ENCODE data around the gene DLK1. TPM values are rescaled to one million over a fixed set of nuclear protein-coding genes. Genes with fewer than 3 reads are reported as not detected.

DLK1 gene
- total RNA-seq, 1 experiment from 2014 or later = 3.3 TPM

GRCh38 chr14:100698066-100698465 lies 28.6 kb upstream of the DLK1 start (continued):
- TF ChIP-seq SMAD3 (CRISPR knock-in tag; IDR thresholded peaks at IDR 0.05; ENCODE audit: borderline replicate concordance) (no peak), KAT7 (CRISPR knock-in tag; IDR thresholded peaks at IDR 0.05; ENCODE audit: borderline replicate concordance) (no peak), FOXK1 (CRISPR knock-in tag; IDR thresholded peaks at IDR 0.05) (no peak), ZNF219 (CRISPR knock-in tag; IDR thresholded peaks at IDR 0.05; ENCODE audit: borderline replicate concordance) (no peak), SP1 (CRISPR knock-in tag; conservative IDR thresholded peaks at IDR 0.05) (no peak), ZNF423 (CRISPR knock-in tag; IDR thresholded peaks at IDR 0.05) (no peak), ZSCAN18 (CRISPR knock-in tag; IDR thresholded peaks at IDR 0.05) (no peak)

GRCh38 chr14:100698666-100699448 lies 27.8 kb upstream of the DLK1 start:
- Mint-ChIP-seq H3K27ac (no peak overlapping the region), H3K9me3 (no peaks in the 10 kb centered on the region), H3K4me3 (no peak overlapping the region), H3K36me3 (no peaks in the 10 kb centered on the region), H3K27me3 (ENCODE audit: low read depth) (no peaks in the 10 kb centered on the region), H3K4me1 (no peaks in the 10 kb centered on the region; the same call in 1 of the 2 replicates)
- DNase-seq (ENCODE audit: low spot score) (no peak), ATAC-seq (no peak)
- CTCF ChIA-PET = interaction anchor here (0.6 to 1.3 kb wide), 5 partner anchors 10 to 1132 kb away, joined by 3 to 7 read pairs (median 4); no protein-coding TSS in a partner anchor
- TF ChIP-seq IRF2 (CRISPR knock-in tag; IDR thresholded peaks at IDR 0.05; ENCODE audit: borderline replicate concordance, low read depth) (no peak), GABPB1 (CRISPR knock-in tag; IDR thresholded peaks at IDR 0.05) (no peak), AFF4 (CRISPR knock-in tag; IDR thresholded peaks at IDR 0.05; ENCODE audit: borderline replicate concordance) (no peak), ZSCAN18 (CRISPR knock-in tag; IDR thresholded peaks at IDR 0.05) (no peak), NFATC4 (CRISPR knock-in tag; IDR thresholded peaks at IDR 0.05) (no peak), SMAD4 (CRISPR knock-in tag; IDR thresholded peaks at IDR 0.05) (no peak)
- POLR2A ChIA-PET = interaction anchor here (0.6 kb wide), 1 partner anchor 135 kb away, joined by 3 read pairs; no protein-coding TSS in a partner anchor

GRCh38 chr14:100701314-100701713 lies 25.4 kb upstream of the DLK1 start:
- ChIA-PET POLR2A (no interaction called here), CTCF (interaction anchor here (1.0 to 1.3 kb wide), 4 partner anchors 9 to 203 kb away, joined by 3 to 6 read pairs (median 3); no protein-coding TSS in a partner anchor)
- Mint-ChIP-seq H3K4me1 (no peaks in the 10 kb centered on the region), H3K27ac (no peak overlapping the region), H3K36me3 (no peaks in the 10 kb centered on the region), H3K9me3 (no peaks in the 10 kb centered on the region), H3K27me3 (ENCODE audit: low read depth) (peaks cover 2% of the 10 kb centered on the region; the same call in 1 of the 2 replicates), H3K4me3 (no peak overlapping the region)
- DNase-seq (ENCODE audit: low spot score) (no peak), ATAC-seq (no peak)
- TF ChIP-seq PRRX2 (CRISPR knock-in tag; IDR thresholded peaks at IDR 0.05) (no peak), TEAD1 (CRISPR knock-in tag; IDR thresholded peaks at IDR 0.05) (no peak)
